Neural progenitor cell (in vitro differentiated cells): ENCODE results near the gene ELF5.

Experiments used
- EZH2 ChIP-seq: fragments of 200-600 bp; sonication (generic); IDR thresholded peaks from 2 replicates; pipeline ENCODE4 v1.6.1; 2017; ENCODE audit warnings: antibody characterized with exemption, mild to moderate bottlenecking, moderate library complexity
- EZH2phosphoT487 ChIP-seq: fragments of 200-600 bp; sonication (generic); IDR thresholded peaks from 2 replicates; pipeline ENCODE4 v1.6.1; 2017; ENCODE audit warnings: antibody characterized with exemption
- TF ChIP-seq, protein P1 (sequence below): fragments of 200-600 bp; sonication (generic); IDR thresholded peaks from 2 replicates; pipeline ENCODE4 v1.5.1; 2017; ENCODE audit warnings: antibody characterized with exemption, mild to moderate bottlenecking

DNA sequence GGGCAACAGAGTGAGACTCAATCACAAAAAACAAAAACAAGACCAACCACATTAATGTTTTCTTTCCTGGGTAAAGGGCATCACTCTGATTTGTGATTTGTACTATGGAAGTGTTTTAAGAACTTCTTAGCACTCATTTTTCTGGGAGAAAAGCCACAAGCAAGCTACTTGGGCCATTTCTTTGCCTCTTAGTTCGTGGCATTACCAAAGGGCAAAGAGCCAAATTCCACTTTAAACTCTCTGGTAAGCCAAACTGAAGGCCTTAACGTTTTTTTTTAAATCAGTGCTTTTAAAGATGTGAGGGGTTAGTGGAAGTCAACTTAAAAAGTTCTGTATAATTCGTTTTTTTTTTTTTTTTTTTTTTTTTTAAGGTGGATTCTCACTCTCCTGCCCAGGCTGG is 37.9 kb downstream of the ELF5 start:
- TF ChIP-seq, protein P1, sequence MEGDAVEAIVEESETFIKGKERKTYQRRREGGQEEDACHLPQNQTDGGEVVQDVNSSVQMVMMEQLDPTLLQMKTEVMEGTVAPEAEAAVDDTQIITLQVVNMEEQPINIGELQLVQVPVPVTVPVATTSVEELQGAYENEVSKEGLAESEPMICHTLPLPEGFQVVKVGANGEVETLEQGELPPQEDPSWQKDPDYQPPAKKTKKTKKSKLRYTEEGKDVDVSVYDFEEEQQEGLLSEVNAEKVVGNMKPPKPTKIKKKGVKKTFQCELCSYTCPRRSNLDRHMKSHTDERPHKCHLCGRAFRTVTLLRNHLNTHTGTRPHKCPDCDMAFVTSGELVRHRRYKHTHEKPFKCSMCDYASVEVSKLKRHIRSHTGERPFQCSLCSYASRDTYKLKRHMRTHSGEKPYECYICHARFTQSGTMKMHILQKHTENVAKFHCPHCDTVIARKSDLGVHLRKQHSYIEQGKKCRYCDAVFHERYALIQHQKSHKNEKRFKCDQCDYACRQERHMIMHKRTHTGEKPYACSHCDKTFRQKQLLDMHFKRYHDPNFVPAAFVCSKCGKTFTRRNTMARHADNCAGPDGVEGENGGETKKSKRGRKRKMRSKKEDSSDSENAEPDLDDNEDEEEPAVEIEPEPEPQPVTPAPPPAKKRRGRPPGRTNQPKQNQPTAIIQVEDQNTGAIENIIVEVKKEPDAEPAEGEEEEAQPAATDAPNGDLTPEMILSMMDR, result no peak
- TF ChIP-seq EZH2, result no peak
- no peak for TF ChIP-seq EZH2phosphoT487
